Heart right ventricle (tissue), 16 donors: Measurements from ENCODE around the gene TMEM183A. TPM values are rescaled to one million over a fixed set of nuclear protein-coding genes. Genes with fewer than 3 reads are reported as not detected.
"Not testable (repeated sequence)": the region's sequence is repeated elsewhere in the genome, so short reads cannot be mapped to it uniquely, and the experiment has no call there.

Source experiments
- ATAC-seq, 8 donors: fragments of 200-7000 bp; cut with Tn5 transposase; one replicate each; pipeline ENCODE4 v1.9.1; 2020; ENCODE audit warnings: mild to moderate bottlenecking in 8 of 8, moderate library complexity in 8 of 8, moderate number of reproducible peaks in 1 of 8
- DNase-seq, 2 donors: peaks; one replicate each; pipeline ENCODE4 v3.0.0-alpha.2; 2020
- H3K27ac ChIP-seq, 10 donors: fragments of 200-600 bp; sonication (generic) in 2 of 10; one replicate each; pipeline versions ENCODE4 v1.5.0 to v1.8.0; 2020 to 2022; ENCODE audit warnings: mild to moderate bottlenecking in 3 of 10
- H3K27me3 ChIP-seq, 7 donors: fragments of 200-600 bp; one replicate each; pipeline ENCODE4 v1.8.0; 2021 to 2022; ENCODE audit warnings: mild to moderate bottlenecking in 2 of 7
- H3K36me3 ChIP-seq, 9 donors: fragments of 200-600 bp; sonication (generic) in 1 of 9; one replicate each; pipeline versions ENCODE4 v1.5.0 to v1.8.0; 2020 to 2022; ENCODE audit warnings: mild to moderate bottlenecking in 2 of 9
- H3K4me1 ChIP-seq, 9 donors: fragments of 200-600 bp; sonication (generic) in 1 of 9; one replicate each; pipeline versions ENCODE4 v1.5.0 to v1.8.0; 2020 to 2022; ENCODE audit warnings: mild to moderate bottlenecking in 4 of 9
- H3K4me3 ChIP-seq, 10 donors: fragments of 200-600 bp; sonication (generic) in 2 of 10; one replicate each; pipeline versions ENCODE4 v1.5.0 to v1.8.0; 2020 to 2022; ENCODE audit warnings: mild to moderate bottlenecking in 7 of 10, moderate library complexity in 2 of 10
- H3K9me3 ChIP-seq, 11 donors: fragments of 200-600 bp in 10 of 11; sonication (generic) in 2 of 11; one replicate each; pipeline versions ENCODE4 v1.5.0 to v1.8.0; 2013 to 2022; ENCODE audit warnings: mild to moderate bottlenecking in 2 of 11, control low read depth in 1 of 11, moderate library complexity in 1 of 11
- WGBS, 2 donors: extraction: QIAGEN DNeasy Blood & Tissue Kit; methylation state at CpG; one replicate each; pipeline ENCODE4 v1.1.7; 2013; ENCODE audit warnings: inconsistent platforms in 1 of 2; 5-methylcytosine and 5-hydroxymethylcytosine counted together
- intact Hi-C, 10 donors: fragments of 100-400 bp; cut with DNase I; formaldehyde crosslinking; loops; one replicate each; pipeline versions ENCODE4 v1.11.1 to v1.14.2; 2022
- polyA plus RNA-seq, 2 donors: library from polyadenylated mRNA; stranded (reverse); fragments of 200-250 nt; gene quantifications; one replicate each; pipeline ENCODE4 v1.2.3, GENCODE V29; 2013
- total RNA-seq, 10 donors: library from RNA; stranded (reverse); fragmentation: NEBNext Ultra II Directional in 3 of 10; extraction: Animal tissue kit (Norgen Biotek cat#: 25700) in 3 of 10; gene quantifications; one replicate each; pipeline versions ENCODE4 v1.2.1 to v1.2.4, GENCODE V29; 2021 to 2023
- TF ChIP-seq, protein P1 (sequence below), 9 donors: fragments of 200-600 bp; sonication (generic) in 2 of 9; IDR thresholded peaks; one replicate each; pipeline versions ENCODE4 v1.5.0 to v1.8.0; 2021 to 2022; ENCODE audit warnings: antibody characterized with exemption in 9 of 9, mild to moderate bottlenecking in 5 of 9, moderate library complexity in 1 of 9
- donor health status: Arrhythmogenic right ventricular cardiomyopathy.
- donor health status: ischemic (EF 13 %, LVEDD 7.1; RV severe dilation, severe dysfunction).
- donor health status: healthy with polysubstance abuse.
- donor health status: DM: no; HTN: yes; CAD: no.
- donor health status: DM: no; HTN: no; CAD: no.
- donor health status: ischemic (EF 25% LVEDD 6.9; RV normal size, moderate dysfunction).
- donor health status: ischemic (EF 25% LVEDD 5.7; RV mildly dilated, moderate dysfunction).
- donor health status: healthy.
- donor health status: DM: yes; HTN: yes; CAD: no.
- donor health status: Ischemic cardiomyopathy.
- donor health status: ischemic (EF 35%, LVEDD 5.7; RV mildly dilated, moderate dysfunction).
- donor health status: nonischemic (EF 11% LVEDD 7.7; RV severe dilation, severe dysfunction).
- donor health status: DM: yes; HTN: yes; CAD: no.
- donor health status: PGD.
- donor health status: ischemic (EF 29% LVEDD 5.4; RV normal size, mild dysfunction).
- donor health status: nonischemic (EF 23%, LVEDD 6.1; RV moderate dilation, normal function).

TMEM183A gene
- total and polyA plus RNA-seq, 12 donors: 11.5 to 38.1 (median 21.1) TPM

DNA sequence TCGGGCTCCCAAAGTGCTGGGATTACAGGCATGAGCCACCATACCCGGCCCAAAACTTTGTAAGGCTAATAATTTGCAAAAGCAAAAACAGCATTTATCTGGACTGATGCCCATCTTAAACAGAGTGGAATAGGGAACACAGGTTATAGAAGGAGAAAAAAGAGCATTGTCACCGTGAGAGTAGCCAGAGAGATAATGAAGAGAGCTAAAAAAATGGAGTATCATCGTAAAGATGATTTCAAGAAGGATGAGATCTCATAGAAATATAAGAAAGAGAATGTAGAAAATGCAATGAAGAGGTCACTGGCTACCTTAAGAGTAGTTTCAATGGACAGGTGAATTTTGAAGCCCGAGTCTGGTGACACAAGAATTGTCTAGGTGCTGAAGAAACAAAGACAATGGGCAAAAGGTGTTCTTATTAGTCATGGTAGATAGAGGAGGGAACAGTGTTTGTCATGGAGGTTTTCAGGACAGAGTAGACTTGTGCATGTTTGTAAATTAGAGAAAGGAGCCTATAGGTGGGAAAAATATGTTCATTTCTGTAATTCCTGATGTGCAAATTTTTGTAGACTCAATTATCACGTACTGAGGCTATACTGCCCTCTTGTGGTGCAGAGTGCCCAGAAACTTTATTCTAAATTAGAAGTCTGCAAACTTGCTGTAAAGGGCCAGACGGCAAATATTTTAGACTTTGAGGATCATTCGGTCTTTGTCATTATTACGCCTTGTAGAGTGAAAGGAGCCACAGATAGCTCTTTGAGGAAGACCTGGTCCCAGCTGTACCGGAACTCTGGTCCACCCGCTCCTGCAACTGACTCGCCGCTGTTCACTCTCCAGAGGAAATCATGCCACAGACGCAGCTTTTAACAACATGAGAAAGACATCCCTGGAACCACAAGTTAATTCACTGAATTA is 8.1 kb upstream of the TMEM183A start:
- Histone ChIP-seq H3K36me3 (no peaks in the 10 kb centered on the region), H3K27ac (no peak overlapping the region), H3K4me1 (peaks cover 0 to 6% (median 0%) of the 10 kb centered on the region in 9 donors), H3K27me3 (peaks cover 0 to 23% (median 16%) of the 10 kb centered on the region in 7 donors), H3K4me3 (no peak overlapping the region), H3K9me3 (no peaks in the 10 kb centered on the region)
- DNase-seq (peak in 1 of 2 donors; percentile 44), ATAC-seq (peak in 2 of 8 donors; percentile 10 to 22)
- TF ChIP-seq, protein P1, sequence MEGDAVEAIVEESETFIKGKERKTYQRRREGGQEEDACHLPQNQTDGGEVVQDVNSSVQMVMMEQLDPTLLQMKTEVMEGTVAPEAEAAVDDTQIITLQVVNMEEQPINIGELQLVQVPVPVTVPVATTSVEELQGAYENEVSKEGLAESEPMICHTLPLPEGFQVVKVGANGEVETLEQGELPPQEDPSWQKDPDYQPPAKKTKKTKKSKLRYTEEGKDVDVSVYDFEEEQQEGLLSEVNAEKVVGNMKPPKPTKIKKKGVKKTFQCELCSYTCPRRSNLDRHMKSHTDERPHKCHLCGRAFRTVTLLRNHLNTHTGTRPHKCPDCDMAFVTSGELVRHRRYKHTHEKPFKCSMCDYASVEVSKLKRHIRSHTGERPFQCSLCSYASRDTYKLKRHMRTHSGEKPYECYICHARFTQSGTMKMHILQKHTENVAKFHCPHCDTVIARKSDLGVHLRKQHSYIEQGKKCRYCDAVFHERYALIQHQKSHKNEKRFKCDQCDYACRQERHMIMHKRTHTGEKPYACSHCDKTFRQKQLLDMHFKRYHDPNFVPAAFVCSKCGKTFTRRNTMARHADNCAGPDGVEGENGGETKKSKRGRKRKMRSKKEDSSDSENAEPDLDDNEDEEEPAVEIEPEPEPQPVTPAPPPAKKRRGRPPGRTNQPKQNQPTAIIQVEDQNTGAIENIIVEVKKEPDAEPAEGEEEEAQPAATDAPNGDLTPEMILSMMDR (IDR thresholded peaks at IDR 0.05): peak; percentile 70 to 87 (median 81)
- WGBS, 2 donors: 38 to 43% methylated on average over 14 of the region's 14 CpGs
- intact Hi-C loops: loop anchor here in 8 of 10 donors (2.0 to 10.0 kb wide), 5 partner anchors 72 to 244 kb away; partner anchors contain the start of gene KLHL12 (in 7 of the 8)

DNA sequence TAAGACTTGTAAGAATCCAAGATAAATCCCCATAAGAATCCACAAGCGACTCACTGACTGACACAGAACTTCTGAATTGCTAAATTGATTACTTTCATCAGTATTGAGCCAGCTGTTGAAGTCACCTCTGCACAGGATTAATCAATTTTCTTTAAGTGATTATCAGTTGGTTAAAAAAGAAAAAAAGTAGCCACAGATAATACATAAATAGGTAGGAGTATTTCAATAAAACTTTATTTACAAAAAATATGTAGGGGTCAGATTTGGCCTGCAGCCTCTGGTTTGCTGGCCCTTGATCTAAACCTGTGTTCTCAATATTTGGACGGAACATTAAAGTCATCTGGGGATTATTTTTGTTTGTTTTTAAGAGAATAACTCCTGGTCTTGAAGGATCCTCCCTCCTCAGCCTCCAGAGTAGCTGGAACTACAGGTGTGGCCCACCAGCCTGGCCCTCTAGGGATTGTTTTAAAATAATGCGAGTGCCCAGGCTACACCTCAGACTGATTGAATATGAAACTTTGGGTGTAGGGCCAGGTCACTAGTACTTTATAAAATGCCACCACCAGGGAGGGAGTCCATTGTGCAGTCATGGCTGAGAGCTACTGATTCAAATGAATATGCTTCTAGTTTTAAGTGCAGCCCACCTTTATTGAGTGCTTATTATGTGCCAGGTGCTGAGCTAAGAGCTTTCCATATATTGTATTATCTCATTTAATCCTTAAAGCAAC is 6.8 kb upstream of the TMEM183A start:
- no peak for DNase-seq
- TF ChIP-seq, protein P1 (IDR thresholded peaks at IDR 0.05): no peak
- Histone ChIP-seq H3K27ac (no peak overlapping the region), H3K4me1 (peaks cover 0 to 6% (median 0%) of the 10 kb centered on the region in 9 donors), H3K4me3 (no peak overlapping the region), H3K36me3 (no peaks in the 10 kb centered on the region), H3K27me3 (peaks cover 0 to 16% (median 5%) of the 10 kb centered on the region in 7 donors), H3K9me3 (no peaks in the 10 kb centered on the region)
- 86 to 89% methylated on average over 3 of the region's 3 CpGs for WGBS, 2 donors
- intact Hi-C loops: loop anchor here in 1 of 10 donors (10.0 kb wide), 1 partner anchor 46 kb away; the partner anchor contains the start of gene ADIPOR1
- no peak for ATAC-seq

DNA sequence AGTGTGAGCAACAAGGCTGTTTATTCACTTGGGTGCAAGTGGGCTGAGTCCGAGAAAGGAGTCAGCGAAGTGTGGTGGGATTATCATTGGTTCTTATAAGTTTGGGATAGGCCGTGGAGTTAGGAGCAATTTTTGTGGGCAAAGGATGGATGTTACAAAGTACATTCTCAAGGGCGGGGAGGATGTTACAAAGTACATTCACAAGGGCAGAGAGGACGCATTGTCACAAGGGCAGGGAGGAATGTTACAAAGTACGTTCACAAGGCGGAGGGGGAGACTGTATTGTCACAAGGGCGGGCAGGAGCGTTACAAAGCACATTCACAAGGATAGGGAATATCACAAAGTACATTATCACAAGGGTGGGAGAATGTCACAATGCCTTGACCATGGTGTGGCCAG is 5.2 kb upstream of the TMEM183A start:
- ATAC-seq (no peak), DNase-seq (no peak)
- H3K4me1 ChIP-seq: peaks cover 0 to 15% (median 10%) of the 10 kb centered on the region in 9 donors
- no peaks in the 10 kb centered on the region for H3K9me3 ChIP-seq
- H3K27me3 ChIP-seq: peaks cover 0 to 4% (median 0%) of the 10 kb centered on the region in 7 donors
- no peak overlapping the region for H3K27ac ChIP-seq
- no peaks in the 10 kb centered on the region for H3K36me3 ChIP-seq
- no peak overlapping the region for H3K4me3 ChIP-seq
- intact Hi-C loops: loop anchor here in 1 of 10 donors (10.0 kb wide), 1 partner anchor 47 kb away; the partner anchor contains the start of gene ADIPOR1
- WGBS, 2 donors: 70 to 82% methylated on average over 9 of the region's 9 CpGs
- TF ChIP-seq, protein P1 (IDR thresholded peaks at IDR 0.05): no peak

DNA sequence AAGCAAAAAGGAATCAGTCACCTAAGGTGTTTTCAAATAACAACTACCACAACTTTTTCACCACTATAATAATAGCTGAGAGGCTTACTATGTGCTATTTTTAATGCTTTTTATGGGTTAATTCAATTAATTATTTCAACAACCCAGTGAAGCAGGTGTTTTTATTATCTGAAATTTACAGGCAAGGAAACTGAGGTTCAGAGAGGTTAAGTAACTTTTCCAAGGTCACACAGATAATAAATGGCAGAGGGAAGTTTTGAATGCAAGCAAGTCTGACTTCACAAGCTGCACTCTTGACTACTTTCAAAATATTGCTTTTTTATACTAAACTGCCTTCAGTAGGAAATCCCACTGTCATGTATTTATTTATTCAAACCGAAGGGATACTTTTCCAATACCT is 4.2 kb upstream of the TMEM183A start:
- Histone ChIP-seq H3K27me3 (peaks cover 0 to 4% (median 0%) of the 10 kb centered on the region in 7 donors), H3K4me3 (no peak overlapping the region), H3K4me1 (peaks cover 0 to 17% (median 12%) of the 10 kb centered on the region in 9 donors), H3K36me3 (no peaks in the 10 kb centered on the region), H3K27ac (no peak overlapping the region), H3K9me3 (no peaks in the 10 kb centered on the region)
- WGBS, 2 donors: 87 to 89% methylated on average over 1 of the region's 1 CpG
- TF ChIP-seq, protein P1 (IDR thresholded peaks at IDR 0.05): no peak
- intact Hi-C loops: loop anchor here in 1 of 10 donors (10.0 kb wide), 1 partner anchor 48 kb away; the partner anchor contains the start of gene ADIPOR1
- ATAC-seq (no peak), DNase-seq (no peak)

DNA sequence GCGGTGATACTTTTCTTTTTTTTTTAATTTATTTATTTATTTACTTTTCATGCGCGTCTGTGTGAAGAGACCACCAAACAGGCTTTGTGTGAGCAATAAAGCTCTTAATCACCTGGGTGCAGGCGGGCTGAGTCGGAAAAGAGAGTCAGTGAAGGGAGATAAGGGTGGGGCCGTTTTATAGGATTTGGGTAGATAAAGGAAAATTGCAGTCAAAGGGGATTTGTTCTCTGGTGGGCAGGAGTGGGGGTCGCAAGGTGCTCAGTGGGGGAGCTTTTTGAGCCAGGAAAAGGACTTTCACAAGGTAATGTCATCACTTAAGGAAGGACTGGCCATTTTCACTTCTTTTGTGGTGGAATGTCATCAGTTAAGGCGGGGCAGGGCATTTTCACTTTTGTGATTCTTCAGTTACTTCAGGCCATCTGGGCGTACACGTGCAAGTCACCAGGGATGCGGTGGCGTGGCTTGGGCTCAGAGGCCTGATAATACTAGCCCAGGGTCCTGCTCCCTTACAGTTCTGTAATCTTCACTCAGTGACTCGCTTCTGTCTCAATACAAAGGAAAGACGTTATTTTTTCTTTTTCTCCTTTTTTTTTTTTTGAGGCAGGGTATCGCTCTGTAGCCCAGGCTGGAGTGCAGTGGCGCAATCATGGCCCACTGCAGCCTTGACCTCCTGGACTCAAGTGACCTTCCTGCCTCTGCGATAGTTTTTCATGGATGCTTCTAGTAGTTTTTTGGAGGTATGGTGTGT is 1.6 kb upstream of the TMEM183A start:
- not testable (repeated sequence) for H3K27ac ChIP-seq, H3K27me3 ChIP-seq, ATAC-seq, H3K9me3 ChIP-seq, DNase-seq
- Histone ChIP-seq H3K4me1 (peaks cover 0 to 35% (median 24%) of the 10 kb centered on the region in 9 donors), H3K4me3 (peak overlapping the region in 2 of 10 donors; percentile 67 to 89), H3K36me3 (peaks cover 0 to 21% (median 15%) of the 10 kb centered on the region in 9 donors)
- 75 to 76% methylated on average over 17 of the region's 17 CpGs for WGBS, 2 donors
- intact Hi-C loops: loop anchor here in 1 of 10 donors (10.0 kb wide), 1 partner anchor 51 kb away; the partner anchor contains the start of gene ADIPOR1
